Right kidney (tissue), 1 donor: ENCODE data around the gene FHDC1.

Source experiments
- DNase-seq: peaks from one replicate; pipeline ENCODE4 v3.0.0-alpha.2; 2016

The FHDC1 gene

GRCh38 chr4:153008578-153009199, 72.6 kb downstream of the FHDC1 start:
- no peak for DNase-seq

GRCh38 chr4:153010146-153010545, 74.0 kb downstream of the FHDC1 start:
- no peak for DNase-seq

GRCh38 chr4:153013202-153013977, 77.3 kb downstream of the FHDC1 start:
- DNase-seq = no peak

- no peak for DNase-seq
These were observed 78.3 kb downstream of the FHDC1 start for GRCh38 chr4:153014460-153014859.

GRCh38 chr4:153016592-153016991, 80.5 kb downstream of the FHDC1 start:
- DNase-seq = no peak

GRCh38 chr4:153018031-153018430, 81.9 kb downstream of the FHDC1 start:
- no peak for DNase-seq

GRCh38 chr4:153018684-153019083, 82.6 kb downstream of the FHDC1 start:
- DNase-seq = no peak

GRCh38 chr4:153019906-153020305, 83.8 kb downstream of the FHDC1 start:
- no peak for DNase-seq

GRCh38 chr4:153020457-153020856, 84.3 kb downstream of the FHDC1 start:
- DNase-seq = no peak

- DNase-seq = no peak
These were observed 85.2 kb downstream of the FHDC1 start for GRCh38 chr4:153021276-153021675.

GRCh38 chr4:153022241-153022715, 86.2 kb downstream of the FHDC1 start:
- no peak for DNase-seq

GRCh38 chr4:153023139-153023538, 87.0 kb downstream of the FHDC1 start:
- no peak for DNase-seq

- no peak for DNase-seq
These were observed 87.7 kb downstream of the FHDC1 start for GRCh38 chr4:153023692-153024394.

- DNase-seq = no peak
These were observed 88.3 kb downstream of the FHDC1 start for GRCh38 chr4:153024466-153024865.

GRCh38 chr4:153025406-153025805, 89.3 kb downstream of the FHDC1 start:
- DNase-seq = no peak

- no peak for DNase-seq
These were observed 90.6 kb downstream of the FHDC1 start for GRCh38 chr4:153026591-153027346.

- no peak for DNase-seq
These were observed 91.7 kb downstream of the FHDC1 start for GRCh38 chr4:153027866-153028265.

- no peak for DNase-seq
These were observed 92.4 kb downstream of the FHDC1 start for GRCh38 chr4:153028535-153028934.
